T-helper 9 cell (primary cell): ENCODE measurements around the gene HSPB1.
"Not testable (repeated sequence)": the region's sequence is repeated elsewhere in the genome, so short reads cannot be mapped to it uniquely, and the experiment has no call there.

Experiments
- DNase-seq: peaks from one replicate; pipeline ENCODE4 v3.0.0-alpha.2; 2020

The HSPB1 gene

GRCh38 chr7:76335417-76335816 lies 32.9 kb downstream of the HSPB1 start:
- DNase-seq, result not testable (repeated sequence)

- no peak for DNase-seq
Observed at GRCh38 chr7:76336094-76336493, 33.6 kb downstream of the HSPB1 start.

- no peak for DNase-seq
Observed at GRCh38 chr7:76337147-76337546, 34.7 kb downstream of the HSPB1 start.

GRCh38 chr7:76338298-76339084 lies 36.0 kb downstream of the HSPB1 start:
- DNase-seq, result no peak

GRCh38 chr7:76340617-76341131 lies 38.2 kb downstream of the HSPB1 start:
- DNase-seq, result no peak

GRCh38 chr7:76342222-76342621 lies 39.7 kb downstream of the HSPB1 start:
- DNase-seq, result no peak

GRCh38 chr7:76343294-76343930 lies 40.9 kb downstream of the HSPB1 start:
- no peak for DNase-seq

- no peak for DNase-seq
Observed at GRCh38 chr7:76343931-76344321, 41.5 kb downstream of the HSPB1 start.

GRCh38 chr7:76346097-76346496 lies 43.6 kb downstream of the HSPB1 start:
- DNase-seq, result no peak

- DNase-seq, result no peak
Observed at GRCh38 chr7:76346778-76347177, 44.3 kb downstream of the HSPB1 start.

GRCh38 chr7:76347710-76348109 lies 45.2 kb downstream of the HSPB1 start:
- DNase-seq, result no peak

GRCh38 chr7:76349313-76349885 lies 46.9 kb downstream of the HSPB1 start:
- DNase-seq, result no peak

- DNase-seq, result no peak
Observed at GRCh38 chr7:76351372-76351771, 48.9 kb downstream of the HSPB1 start.

- DNase-seq, result no peak
Observed at GRCh38 chr7:76352193-76352592, 49.7 kb downstream of the HSPB1 start.

GRCh38 chr7:76353744-76354143 lies 51.3 kb downstream of the HSPB1 start:
- no peak for DNase-seq
